ENCODE data around the gene FOXP2.
"Not testable (repeated sequence)": the region's sequence is repeated elsewhere in the genome, so short reads cannot be mapped to it uniquely, and the experiment has no call there.

FOXP2 gene

DNA sequence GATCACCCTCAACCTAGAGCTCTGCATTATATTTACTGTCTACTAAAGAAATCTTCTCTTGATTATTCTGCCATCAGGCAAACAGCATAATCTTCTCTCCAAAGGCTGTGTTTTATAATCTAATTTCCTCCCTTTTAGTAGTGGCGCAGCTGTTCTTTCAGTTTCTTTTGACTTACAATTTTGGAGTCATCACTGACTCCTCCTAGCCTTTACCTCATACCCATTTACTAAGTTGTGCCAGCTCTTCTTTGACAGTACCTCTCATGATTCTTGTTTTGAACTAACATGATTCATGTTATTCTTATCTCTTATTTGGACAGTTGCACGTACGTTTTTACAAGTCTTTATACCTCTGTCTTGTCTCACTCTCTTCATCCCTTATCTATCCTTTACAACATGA lies 113.0 kb downstream of the FOXP2 start:
- DNase-seq (ENCODE audit: low spot score), result no peak
- H3K4me3 ChIP-seq, result no peak overlapping the region
- H3K27ac ChIP-seq, result no peak overlapping the region
- TF ChIP-seq, protein P1, sequence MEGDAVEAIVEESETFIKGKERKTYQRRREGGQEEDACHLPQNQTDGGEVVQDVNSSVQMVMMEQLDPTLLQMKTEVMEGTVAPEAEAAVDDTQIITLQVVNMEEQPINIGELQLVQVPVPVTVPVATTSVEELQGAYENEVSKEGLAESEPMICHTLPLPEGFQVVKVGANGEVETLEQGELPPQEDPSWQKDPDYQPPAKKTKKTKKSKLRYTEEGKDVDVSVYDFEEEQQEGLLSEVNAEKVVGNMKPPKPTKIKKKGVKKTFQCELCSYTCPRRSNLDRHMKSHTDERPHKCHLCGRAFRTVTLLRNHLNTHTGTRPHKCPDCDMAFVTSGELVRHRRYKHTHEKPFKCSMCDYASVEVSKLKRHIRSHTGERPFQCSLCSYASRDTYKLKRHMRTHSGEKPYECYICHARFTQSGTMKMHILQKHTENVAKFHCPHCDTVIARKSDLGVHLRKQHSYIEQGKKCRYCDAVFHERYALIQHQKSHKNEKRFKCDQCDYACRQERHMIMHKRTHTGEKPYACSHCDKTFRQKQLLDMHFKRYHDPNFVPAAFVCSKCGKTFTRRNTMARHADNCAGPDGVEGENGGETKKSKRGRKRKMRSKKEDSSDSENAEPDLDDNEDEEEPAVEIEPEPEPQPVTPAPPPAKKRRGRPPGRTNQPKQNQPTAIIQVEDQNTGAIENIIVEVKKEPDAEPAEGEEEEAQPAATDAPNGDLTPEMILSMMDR (IDR thresholded peaks at IDR 0.05), result no peak

- TF ChIP-seq, protein P1 (IDR thresholded peaks at IDR 0.05), result no peak
- no peak overlapping the region for H3K27ac ChIP-seq
- DNase-seq (ENCODE audit: low spot score), result no peak
- no peak overlapping the region for H3K4me3 ChIP-seq
These were observed 115.5 kb downstream of the FOXP2 start for GRCh38 chr7:114530057-114530611.

DNA sequence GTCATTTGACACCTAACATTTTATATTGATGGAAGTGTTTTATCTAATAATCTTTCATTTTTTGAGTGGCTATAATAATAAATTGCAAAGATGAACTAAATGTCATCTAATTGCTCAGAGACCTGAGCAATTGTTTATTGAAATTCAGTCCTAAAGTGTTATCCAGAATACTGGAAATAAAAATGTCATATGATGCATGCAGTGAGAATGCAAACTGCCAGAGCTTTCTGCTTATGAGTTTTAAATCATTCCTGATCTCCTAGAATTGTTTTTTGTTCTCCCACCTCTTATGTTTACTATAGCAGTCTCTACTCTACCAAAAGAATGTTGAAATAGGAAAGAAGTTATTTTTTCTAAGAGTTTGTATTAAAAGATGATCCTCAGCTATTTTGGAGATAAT lies 116.7 kb downstream of the FOXP2 start:
- TF ChIP-seq, protein P1 (IDR thresholded peaks at IDR 0.05), result no peak
- no peak overlapping the region for H3K27ac ChIP-seq
- DNase-seq (ENCODE audit: low spot score), result no peak
- no peak overlapping the region for H3K4me3 ChIP-seq

DNA sequence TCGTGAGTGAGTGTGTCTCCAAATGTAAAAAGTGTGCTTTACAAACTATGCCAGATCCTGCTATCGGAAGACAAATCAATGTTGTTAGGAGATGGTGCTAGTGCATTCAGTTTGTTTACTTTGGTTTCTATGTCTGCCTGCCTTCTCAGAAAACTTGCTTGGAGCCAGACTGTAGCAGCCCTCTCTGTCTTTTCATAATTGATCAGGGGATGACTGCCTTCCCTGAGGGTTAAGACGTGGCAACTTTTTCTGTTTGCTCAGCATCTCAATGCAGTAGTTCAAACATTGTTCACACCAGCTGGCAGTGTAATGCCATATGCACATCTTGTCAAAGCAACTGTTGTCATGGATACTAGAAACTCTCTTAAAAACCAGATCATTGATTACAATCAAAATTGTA lies 118.5 kb downstream of the FOXP2 start:
- no peak overlapping the region for H3K27ac ChIP-seq
- TF ChIP-seq, protein P1 (IDR thresholded peaks at IDR 0.05), result no peak
- no peak for DNase-seq (ENCODE audit: low spot score)
- no peak overlapping the region for H3K4me3 ChIP-seq

DNA sequence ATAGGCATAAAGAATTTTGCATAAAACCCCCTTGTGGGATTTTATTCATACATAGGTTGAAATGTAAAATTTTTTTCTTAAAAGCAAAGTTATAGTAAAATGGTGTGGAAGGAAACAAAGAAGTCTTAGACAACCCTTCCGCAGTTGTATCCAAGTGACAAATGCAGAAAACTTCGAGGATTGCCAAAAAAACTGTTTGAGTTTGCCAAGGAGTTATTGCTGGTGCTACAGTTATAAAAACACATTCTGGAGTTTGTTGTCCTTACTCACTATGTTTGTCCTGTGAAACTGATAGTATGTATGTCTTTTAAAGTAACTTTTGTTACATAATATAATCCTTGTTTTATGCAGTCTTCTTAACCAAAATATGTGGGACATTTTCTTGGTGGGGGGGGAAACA lies 120.3 kb downstream of the FOXP2 start:
- no peak overlapping the region for H3K27ac ChIP-seq
- TF ChIP-seq, protein P1 (IDR thresholded peaks at IDR 0.05), result no peak
- DNase-seq (ENCODE audit: low spot score), result no peak
- no peak overlapping the region for H3K4me3 ChIP-seq

DNA sequence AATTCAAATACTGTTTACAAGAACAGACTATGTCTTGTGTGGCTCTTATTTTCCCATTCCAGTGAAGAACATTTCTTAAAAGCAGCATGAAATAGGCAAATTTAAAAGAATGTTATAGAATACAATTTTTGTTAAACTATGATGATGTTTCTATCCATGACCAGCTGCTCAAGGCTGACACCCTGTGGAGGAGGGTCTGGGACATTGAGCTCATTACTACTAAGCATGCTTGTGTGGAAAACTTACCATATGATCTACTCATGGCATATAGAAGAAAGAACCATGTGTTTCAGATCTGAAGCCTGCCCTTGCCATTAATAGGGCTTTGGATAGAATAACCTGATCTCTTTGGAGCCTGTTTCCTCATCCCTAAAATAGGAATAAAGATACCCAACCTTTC lies 125.0 kb downstream of the FOXP2 start:
- H3K4me3 ChIP-seq, result no peak overlapping the region
- no peak for DNase-seq (ENCODE audit: low spot score)
- TF ChIP-seq, protein P1 (IDR thresholded peaks at IDR 0.05), result no peak

DNA sequence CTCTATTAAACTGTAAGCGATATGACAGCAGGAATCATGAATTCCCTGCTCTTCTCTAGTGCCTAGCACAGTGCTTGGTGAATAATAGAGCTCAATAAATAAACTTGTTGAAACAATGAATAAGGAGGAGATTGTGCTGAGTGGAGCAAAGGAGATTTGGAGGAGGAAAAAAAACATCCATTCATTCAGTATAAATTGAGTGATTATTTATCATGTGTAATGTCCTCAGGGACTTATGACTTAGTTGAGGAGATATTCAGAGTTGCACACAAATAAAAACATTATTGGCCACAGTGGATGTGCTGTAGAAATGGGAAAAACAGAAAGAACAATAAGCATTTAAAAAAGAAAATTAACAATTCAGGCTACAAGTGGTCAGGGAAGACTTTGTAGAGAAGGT lies 125.7 kb downstream of the FOXP2 start:
- H3K27ac ChIP-seq, result no peak overlapping the region
- TF ChIP-seq, protein P1 (IDR thresholded peaks at IDR 0.05), result no peak
- DNase-seq (ENCODE audit: low spot score), result no peak
- no peak overlapping the region for H3K4me3 ChIP-seq

More for the DNA sequence above, 125.0 kb downstream of the FOXP2 start:
- no peak overlapping the region for H3K27ac ChIP-seq

DNA sequence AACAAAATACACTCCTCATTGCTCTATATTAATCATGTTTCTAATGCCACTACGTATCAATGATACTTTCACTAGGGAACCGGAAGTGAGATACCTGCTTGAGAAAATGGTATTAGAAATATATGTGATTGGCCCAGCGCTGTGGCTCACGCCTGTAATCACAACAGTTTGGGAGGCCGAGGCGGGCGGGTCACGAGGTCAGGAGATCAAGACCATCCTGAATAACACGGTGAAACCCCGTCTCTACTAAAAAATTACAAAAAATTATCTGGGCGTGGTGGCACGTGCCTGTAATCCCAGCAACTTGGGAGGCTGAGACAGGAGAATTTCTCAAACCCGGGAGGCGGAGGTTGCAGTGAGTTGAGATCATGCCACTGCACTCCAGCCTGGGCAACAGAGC lies 132.7 kb downstream of the FOXP2 start:
- not testable (repeated sequence) for H3K4me3 ChIP-seq; H3K27ac ChIP-seq; DNase-seq (ENCODE audit: low spot score)
